A673 (cell line): ENCODE measurements around the gene SPRED3.

Source experiments
- CTCF ChIP-seq: fragments of 300-800, 200-600 bp; sonication (generic); conservative IDR thresholded peaks from 2 replicates; pipeline ENCODE4 v1.5.1; 2017; ENCODE audit warnings: low read depth, mild to moderate bottlenecking, antibody characterized with exemption, low read length, moderate library complexity, mixed read lengths
- EZH2 ChIP-seq: fragments of 200-600 bp; sonication (generic); IDR thresholded peaks from 2 replicates; pipeline ENCODE4 v1.6.1; 2017; ENCODE audit warnings: borderline replicate concordance, low read depth, mild to moderate bottlenecking, mixed read lengths, antibody characterized with exemption, low read length; ENCODE audit not compliant: poor library complexity, severe bottlenecking

DNA sequence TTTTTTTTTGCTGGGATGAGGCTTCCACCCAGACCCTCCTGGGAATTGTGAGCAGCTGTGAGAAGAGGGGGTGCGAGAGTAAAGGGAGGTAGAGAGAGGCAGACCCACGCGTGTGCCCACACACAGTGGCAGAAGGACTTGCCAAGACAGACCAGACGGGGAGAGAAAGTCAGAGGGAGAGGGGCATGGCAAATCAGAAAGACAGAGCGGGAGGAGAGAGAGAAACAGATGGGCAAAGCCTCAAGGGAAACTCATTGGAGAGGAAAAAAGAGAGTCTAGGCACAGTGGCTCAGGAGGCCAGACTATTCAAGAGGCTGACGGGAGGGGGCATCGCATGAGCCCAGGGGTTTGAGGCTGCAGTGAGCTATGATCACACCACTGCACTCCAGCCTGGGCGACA is 35.9 kb upstream of the SPRED3 start:
- TF ChIP-seq EZH2 (no peak), CTCF (no peak)
